Measurements from ENCODE around the gene FOXN4.
"Not testable (repeated sequence)": the region's sequence is repeated elsewhere in the genome, so short reads cannot be mapped to it uniquely, and the experiment has no call there.

FOXN4 gene

DNA sequence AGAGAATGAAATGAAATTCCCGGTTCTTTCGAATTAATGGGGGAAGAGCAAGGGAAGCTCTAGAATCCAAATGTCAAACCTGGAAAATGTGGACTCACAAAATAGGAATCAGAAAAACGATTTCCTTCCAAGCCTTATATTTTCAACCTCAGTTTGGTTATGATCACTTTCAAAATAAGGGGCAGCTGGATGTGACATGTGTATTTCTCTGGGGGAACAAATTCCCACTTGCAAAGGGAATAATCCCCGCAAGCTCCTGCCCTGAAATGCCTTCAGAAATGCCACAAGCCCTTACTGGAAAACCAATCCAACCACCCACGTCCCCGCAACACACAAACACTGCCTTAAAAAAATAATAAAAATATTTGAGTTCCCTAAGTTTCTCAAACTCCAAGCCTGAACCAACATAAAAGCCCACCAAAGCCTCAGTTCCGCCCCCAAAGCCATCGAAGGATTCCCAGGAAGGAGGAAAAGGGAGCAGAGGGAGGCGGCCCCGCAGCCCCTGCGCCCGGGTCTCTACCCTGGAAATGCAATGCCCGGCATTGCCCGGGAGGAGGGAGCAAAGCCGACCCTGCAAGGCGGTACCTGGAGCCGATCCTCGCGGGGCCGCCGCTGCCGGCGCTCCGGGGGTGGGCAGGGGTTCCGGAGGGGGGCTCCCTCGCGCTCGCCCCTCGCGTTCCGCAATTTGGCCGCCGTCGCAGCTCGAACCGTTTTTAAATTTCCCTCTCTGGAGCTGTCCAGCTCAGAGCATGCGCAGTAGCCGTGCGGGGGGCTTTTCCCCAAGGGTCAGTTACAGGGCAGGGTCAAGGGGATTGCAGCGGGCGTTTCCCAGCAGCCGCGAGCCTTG lies at the start of gene FOXN4:
FOXN4 (minus strand) TSS at position 751 of the 847 bp plus-strand sequence. CDS start 963 bp downstream, outside the sequence.
- no peak for DNase-seq (ENCODE audit: low read depth)

DNA sequence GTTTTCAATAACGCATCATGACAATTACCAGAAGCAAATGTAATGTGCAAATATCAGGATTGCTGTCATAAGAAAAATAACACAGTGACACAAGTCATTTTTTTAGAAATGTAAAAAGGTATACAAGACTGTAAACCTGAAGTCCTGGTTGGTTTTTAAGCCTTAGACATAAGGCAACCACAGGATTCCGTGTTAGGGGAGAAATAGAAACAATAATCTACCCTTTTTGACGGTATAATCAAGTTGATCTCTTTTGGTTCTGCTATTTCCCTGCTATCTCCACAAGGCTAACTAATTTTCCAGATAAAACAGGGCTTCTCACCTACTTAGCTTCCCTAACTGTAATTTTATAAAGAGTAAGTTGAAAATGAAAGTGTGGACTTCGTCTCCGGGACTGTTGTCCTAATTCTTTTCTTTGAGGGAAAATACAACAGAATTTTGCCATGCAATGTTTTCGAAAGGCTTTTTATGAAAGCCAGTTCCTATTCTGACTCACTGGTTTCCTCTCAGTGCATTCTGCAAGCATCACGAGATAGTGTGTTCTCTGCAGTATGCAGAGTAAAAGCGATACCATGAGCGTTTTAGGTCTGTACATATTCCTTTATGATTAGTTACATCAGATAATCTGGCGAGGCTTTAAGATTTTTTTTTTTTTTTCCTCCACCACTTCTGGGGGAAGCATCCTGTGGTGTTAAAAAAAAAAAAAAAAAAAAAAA lies 49.2 kb upstream of the FOXN4 start:
- no peak for DNase-seq (ENCODE audit: low read depth)

GRCh38 chr12:109357032-109357431 lies 47.9 kb upstream of the FOXN4 start:
- DNase-seq (ENCODE audit: low read depth): no peak

DNA sequence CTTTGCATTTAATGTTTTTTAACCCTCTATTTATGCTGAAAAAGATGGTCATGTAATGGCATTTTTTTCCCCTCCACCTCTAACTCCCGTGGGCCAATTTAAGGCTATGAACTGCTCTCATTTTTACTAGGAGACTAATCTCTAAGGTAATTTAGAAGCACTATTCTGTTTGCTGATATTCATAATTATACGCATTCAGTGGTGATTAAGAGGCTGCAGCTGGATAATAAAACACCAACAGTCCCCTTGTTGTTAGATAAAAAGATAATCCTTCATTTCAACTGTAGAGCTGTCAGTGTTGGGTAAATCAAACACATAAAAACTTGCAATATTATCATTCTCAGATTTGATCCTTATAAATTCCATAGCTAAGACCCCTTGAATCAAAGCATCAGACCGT lies 47.5 kb upstream of the FOXN4 start:
- no peak for DNase-seq (ENCODE audit: low read depth)

GRCh38 chr12:109352184-109352583 lies 43.1 kb upstream of the FOXN4 start:
- DNase-seq (ENCODE audit: low read depth): no peak

DNA sequence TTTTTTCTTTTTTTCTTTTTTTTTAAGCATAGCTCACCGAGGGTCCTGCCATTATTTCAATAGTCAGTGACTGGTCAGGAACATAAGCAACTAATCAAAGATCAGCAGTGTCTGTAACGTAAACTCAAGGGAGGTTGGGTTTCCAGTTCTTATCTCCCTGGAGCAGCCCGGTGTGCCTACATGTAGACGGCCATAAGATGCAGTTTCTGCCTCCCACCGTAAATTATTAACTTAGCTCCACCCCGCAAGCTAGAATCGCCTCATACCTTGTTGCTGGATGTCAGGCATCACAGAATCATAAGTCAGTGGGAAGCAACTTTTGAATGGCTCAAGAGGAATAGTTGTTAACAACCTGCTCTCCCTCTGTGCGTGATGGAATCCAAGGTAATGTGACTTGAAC lies 38.5 kb upstream of the FOXN4 start, which contains the start of gene MYO1H:
MYO1H (plus strand) TSS at position 312 of the 400 bp plus-strand sequence; CDS start at position 373, 61 bp downstream.
- no peak for DNase-seq (ENCODE audit: low read depth)

DNA sequence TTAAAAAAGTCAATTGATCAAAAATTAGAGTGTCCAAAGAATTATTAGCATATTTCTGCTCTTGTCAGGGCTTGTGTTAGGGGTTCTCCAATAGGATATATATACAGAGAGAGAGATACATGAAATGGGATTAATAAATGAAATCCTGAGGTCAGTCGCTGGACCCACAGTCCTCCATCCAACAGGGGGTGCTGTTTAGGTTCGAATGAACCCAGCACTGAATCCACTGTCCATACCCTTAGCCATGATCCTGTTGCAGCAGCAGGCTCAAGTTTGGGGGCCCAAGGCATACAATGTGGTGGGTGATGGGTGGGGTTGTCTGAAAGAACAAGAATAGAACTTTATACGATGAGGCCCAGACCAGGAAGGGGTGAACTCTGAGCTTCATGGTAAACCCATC lies 37.8 kb upstream of the FOXN4 start:
- DNase-seq (ENCODE audit: low read depth): no peak

DNA sequence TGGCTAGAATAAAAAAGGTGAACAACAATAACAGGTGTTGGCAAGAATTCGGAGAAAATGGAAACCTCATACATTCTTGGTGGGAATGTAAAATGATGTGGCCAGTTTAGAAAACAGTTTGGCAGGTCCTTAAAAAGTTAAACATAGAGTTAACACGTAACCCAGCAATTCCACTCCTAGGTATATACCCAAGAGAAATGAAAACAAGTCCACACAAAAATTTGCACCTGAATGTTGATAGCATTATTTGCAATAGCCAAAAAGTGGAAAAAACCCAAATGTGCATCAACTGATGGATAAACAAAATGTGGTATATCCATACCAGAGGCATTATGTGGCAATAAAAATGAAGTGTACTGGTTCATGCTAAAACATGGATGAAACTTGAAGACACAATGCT lies 36.3 kb upstream of the FOXN4 start:
- DNase-seq (ENCODE audit: low read depth): no peak

DNA sequence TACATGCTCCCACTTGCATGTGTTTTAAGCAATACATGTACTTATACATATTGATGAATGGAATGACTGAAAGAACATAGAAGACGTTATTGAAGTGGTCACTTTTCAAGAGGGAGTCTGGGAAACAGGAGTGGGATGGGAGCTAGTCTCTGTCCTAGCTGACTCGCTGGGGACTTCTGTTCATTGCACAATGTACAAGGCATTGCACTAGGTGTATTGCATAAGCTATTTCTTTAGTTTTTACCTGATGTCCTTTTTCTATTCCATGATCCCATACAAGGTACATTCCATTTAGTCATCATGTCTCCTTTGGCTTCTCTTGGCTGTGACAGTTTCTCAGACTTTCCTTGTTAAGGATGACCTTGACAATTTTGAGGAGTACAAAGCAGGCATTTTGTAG lies 34.6 kb upstream of the FOXN4 start:
- DNase-seq (ENCODE audit: low read depth): no peak

- no peak for DNase-seq (ENCODE audit: low read depth)
Measured at GRCh38 chr12:109336593-109336992, 27.5 kb upstream of the FOXN4 start.

GRCh38 chr12:109334887-109335286 lies 25.8 kb upstream of the FOXN4 start:
- DNase-seq (ENCODE audit: low read depth): no peak

- DNase-seq (ENCODE audit: low read depth): no peak
Measured at GRCh38 chr12:109331301-109331952, 22.3 kb upstream of the FOXN4 start.

DNA sequence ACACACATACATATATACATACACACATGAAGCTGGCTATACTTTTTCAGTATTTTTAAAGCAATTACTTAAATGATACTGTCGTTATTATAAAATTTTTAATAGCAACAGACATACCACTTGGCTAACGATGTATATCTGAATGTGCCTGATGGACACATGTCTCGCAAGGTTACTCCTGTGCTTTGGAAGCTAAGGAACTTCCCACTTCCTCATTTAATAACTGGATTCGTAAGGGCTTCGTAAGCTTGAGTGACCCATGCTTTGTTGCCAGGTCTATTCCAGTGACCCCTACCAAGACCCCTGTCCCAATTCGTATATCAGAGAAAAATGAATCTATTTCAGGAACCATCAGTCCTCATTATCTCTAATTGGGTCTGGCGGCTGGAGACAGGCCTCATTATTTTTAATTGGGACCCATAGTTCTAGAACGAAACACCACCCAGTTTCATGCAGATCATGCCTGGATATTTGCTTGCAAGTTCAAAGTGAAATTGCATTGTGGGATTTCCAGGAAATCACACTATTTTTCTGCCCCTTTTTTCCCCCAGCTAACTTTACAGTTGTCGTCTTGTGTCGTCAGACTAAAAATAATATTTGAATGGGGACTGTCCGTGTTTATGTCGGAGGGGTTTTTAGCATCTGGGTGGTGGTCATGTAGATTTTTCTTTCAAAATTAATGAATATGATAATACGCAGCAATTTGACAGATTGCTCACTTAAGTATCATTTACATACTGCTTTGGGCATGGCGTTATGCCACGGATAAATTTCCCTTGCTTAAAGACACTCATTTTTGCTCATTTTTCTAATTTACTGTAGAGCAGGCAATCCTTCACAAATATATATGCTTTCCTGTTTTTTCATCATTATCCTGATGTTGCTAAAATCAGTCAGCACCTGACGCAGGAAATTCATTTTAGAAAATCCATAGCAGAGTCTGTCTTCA lies 21.5 kb upstream of the FOXN4 start:
- DNase-seq (ENCODE audit: low read depth): no peak

GRCh38 chr12:109329686-109330085 lies 20.6 kb upstream of the FOXN4 start:
- no peak for DNase-seq (ENCODE audit: low read depth)

- DNase-seq (ENCODE audit: low read depth): no peak
Measured at GRCh38 chr12:109329003-109329402, 19.9 kb upstream of the FOXN4 start.

GRCh38 chr12:109321294-109321693 lies 12.2 kb upstream of the FOXN4 start:
- not testable (repeated sequence) for DNase-seq (ENCODE audit: low read depth)

DNA sequence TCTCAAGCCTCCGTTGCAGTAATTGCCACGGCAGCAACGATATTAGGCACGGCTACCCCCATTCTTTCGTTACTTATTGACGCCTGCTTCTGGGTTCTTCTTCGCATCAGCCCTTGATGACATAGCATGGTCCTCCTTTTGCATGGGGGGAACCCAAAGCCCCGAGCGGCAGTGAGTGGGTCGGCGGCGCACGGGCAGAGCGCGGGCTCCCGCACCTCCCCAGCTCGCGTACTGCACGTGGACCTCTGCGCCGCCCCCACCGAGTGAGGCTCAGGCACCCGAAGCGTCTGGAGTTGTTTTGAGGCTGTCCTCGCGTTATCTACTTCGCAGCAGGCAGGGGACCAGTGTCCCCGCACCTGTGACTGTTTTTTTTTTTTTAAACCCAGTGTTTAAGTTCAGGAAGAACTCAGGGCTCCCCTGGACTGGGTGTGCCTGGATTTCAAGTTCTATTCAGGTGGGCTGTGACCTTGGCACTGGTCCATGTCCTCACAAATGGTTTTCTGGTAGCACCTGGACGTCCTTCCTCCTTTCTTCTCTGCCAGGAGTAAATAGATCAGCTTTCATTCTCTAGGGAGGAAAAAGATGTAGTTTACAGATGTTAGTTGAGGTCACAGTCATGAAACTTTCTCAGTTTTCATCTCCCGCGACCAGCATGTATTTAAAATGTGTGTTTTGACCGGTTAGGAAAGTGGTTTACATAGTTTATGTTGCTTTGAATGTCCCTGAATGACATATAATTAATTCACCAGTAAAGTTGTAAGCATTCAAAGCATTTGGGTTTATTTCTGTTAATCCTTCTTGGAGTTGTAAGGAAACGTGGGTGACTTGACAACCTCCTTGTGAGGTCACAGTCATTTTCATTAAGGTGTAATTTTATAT lies 1.4 kb upstream of the FOXN4 start:
- no peak for DNase-seq (ENCODE audit: low read depth)

- DNase-seq (ENCODE audit: low read depth): no peak
Measured at GRCh38 chr12:109309381-109310246, 530 bp upstream of the FOXN4 start.

DNA sequence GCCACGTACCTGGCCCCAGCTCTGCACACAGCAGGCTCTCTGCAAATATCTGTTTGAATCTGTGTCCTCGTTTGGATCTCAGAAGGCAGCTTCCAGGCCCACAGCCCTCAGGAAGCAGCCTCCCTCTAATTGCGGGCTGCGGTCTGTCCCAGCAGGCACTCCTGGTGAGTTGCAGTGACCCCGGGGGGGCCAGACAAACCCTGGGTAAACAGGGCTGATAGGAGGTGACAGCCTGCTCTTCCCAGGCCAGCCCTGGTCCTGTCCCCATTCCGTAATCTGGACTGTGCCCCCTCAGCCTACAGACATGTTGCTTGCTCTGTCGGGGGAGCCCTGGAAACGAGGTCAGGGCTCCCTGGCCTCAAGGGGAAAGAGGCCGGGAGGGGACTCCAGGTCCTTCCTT lies 2.0 kb downstream of the FOXN4 start:
- no peak for DNase-seq (ENCODE audit: low read depth)

DNA sequence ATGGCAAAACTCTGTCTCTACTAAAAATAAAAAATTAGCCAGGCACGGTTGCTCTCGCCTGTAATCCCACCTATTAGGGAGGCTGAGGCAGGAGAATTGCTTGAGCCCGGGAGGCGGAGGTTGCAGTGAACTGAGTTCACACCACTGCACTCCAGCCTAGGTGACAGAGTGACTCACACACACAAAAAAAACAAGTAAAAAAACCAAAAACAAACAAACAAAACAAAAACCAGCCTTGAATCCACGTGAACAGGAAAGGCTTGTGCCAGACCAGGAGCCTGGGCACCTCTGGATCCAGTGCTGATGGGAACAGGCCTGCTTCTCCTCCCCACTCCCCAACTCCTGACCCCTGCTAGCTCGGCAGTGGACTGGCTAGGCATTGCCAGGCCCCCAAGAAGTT lies 3.5 kb downstream of the FOXN4 start:
- DNase-seq (ENCODE audit: low read depth): no peak

All from activated T-helper 9 cell treated with anti-CD3 and anti-CD28 coated beads, Interleukin-2, amount 50 U/mL, for 16 hours (primary cell).